ENCODE measurements around the gene MMEL1. TPM values are rescaled to one million over a fixed set of nuclear protein-coding genes. Genes with fewer than 3 reads are reported as not detected.

Gene MMEL1
- total RNA-seq, 1 donor from 2014 or later: 4.0 TPM

GRCh38 chr1:2631136-2632050 is 1.4 kb downstream of the MMEL1 start:
- Mint-ChIP-seq H3K36me3 (ENCODE audit: unreplicated experiment) (peaks cover 8% of the 10 kb centered on the region), H3K27me3 (ENCODE audit: unreplicated experiment) (peaks cover 19% of the 10 kb centered on the region), H3K9me3 (ENCODE audit: unreplicated experiment) (peaks cover 7% of the 10 kb centered on the region), H3K27ac (ENCODE audit: unreplicated experiment) (no peak overlapping the region), H3K4me3 (ENCODE audit: unreplicated experiment) (no peak overlapping the region), H3K4me1 (ENCODE audit: low read depth, unreplicated experiment) (no peaks in the 10 kb centered on the region)
- no peak for DNase-seq
- no peak for TF ChIP-seq CTCF (IDR thresholded peaks at IDR 0.05; ENCODE audit: partially characterized antibody, unreplicated experiment)

GRCh38 chr1:2630498-2631135 is 2.2 kb downstream of the MMEL1 start:
- Mint-ChIP-seq H3K27me3 (ENCODE audit: unreplicated experiment) (peaks cover 19% of the 10 kb centered on the region), H3K9me3 (ENCODE audit: unreplicated experiment) (peaks cover 7% of the 10 kb centered on the region), H3K36me3 (ENCODE audit: unreplicated experiment) (peaks cover 8% of the 10 kb centered on the region), H3K27ac (ENCODE audit: unreplicated experiment) (no peak overlapping the region), H3K4me3 (ENCODE audit: unreplicated experiment) (no peak overlapping the region), H3K4me1 (ENCODE audit: low read depth, unreplicated experiment) (no peaks in the 10 kb centered on the region)
- TF ChIP-seq CTCF (IDR thresholded peaks at IDR 0.05; ENCODE audit: partially characterized antibody, unreplicated experiment): no peak
- no peak for DNase-seq

- peaks cover 8% of the 10 kb centered on the region for H3K36me3 Mint-ChIP-seq (ENCODE audit: unreplicated experiment)
- peaks cover 7% of the 10 kb centered on the region for H3K9me3 Mint-ChIP-seq (ENCODE audit: unreplicated experiment)
- H3K4me3 Mint-ChIP-seq (ENCODE audit: unreplicated experiment): peak overlapping the region; percentile 55
- H3K4me1 Mint-ChIP-seq (ENCODE audit: low read depth, unreplicated experiment): no peaks in the 10 kb centered on the region
- no peak overlapping the region for H3K27ac Mint-ChIP-seq (ENCODE audit: unreplicated experiment)
- H3K27me3 Mint-ChIP-seq (ENCODE audit: unreplicated experiment): peaks cover 19% of the 10 kb centered on the region
- DNase-seq: no peak
- TF ChIP-seq CTCF (IDR thresholded peaks at IDR 0.05; ENCODE audit: partially characterized antibody, unreplicated experiment): no peak
These were observed 3.0 kb downstream of the MMEL1 start for GRCh38 chr1:2629627-2630497.

GRCh38 chr1:2628933-2629626 is 3.7 kb downstream of the MMEL1 start:
- TF ChIP-seq CTCF (IDR thresholded peaks at IDR 0.05; ENCODE audit: partially characterized antibody, unreplicated experiment): no peak
- Mint-ChIP-seq H3K27ac (ENCODE audit: unreplicated experiment) (no peak overlapping the region), H3K27me3 (ENCODE audit: unreplicated experiment) (peaks cover 19% of the 10 kb centered on the region), H3K9me3 (ENCODE audit: unreplicated experiment) (peaks cover 7% of the 10 kb centered on the region), H3K4me3 (ENCODE audit: unreplicated experiment) (no peak overlapping the region), H3K4me1 (ENCODE audit: low read depth, unreplicated experiment) (no peaks in the 10 kb centered on the region), H3K36me3 (ENCODE audit: unreplicated experiment) (peaks cover 8% of the 10 kb centered on the region)
- DNase-seq: no peak

Data from glutamatergic neuron (in vitro differentiated cells).